NOMO-1 treated with DMSO at 0.1 percent for 48 hours (cell line): ENCODE measurements around the gene STX18.
"Not testable (repeated sequence)": the region's sequence is repeated elsewhere in the genome, so short reads cannot be mapped to it uniquely, and the experiment has no call there.

Experiments used
- DNase-seq: peaks from one replicate; lab custom pipeline; 2025; ENCODE audit not compliant: unreplicated experiment; lab: John Stamatoyannopoulos, UW

Gene STX18

GRCh38 chr4:4480685-4481398 is 61.0 kb downstream of the STX18 start:
- no peak for DNase-seq

- DNase-seq = no peak
These were observed 61.6 kb downstream of the STX18 start for GRCh38 chr4:4480205-4480604.

DNA sequence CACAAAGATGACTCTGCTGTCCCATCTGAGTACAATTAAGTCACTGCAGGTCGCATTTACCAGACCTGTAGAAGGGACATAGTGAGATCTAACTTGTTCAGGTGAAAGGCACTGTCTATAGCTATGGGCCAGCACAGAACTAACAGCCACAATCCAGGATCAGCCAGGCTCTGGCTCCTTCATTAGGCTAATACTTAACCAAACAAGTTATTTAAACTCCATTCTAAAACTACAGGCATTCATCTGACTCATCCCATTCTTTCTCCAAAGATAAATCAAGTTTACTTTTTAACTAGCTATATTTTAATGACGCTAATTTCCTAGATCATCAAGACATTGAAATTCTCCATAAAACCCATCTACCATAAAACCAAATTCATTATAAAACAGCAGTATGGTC is 62.5 kb downstream of the STX18 start:
- no peak for DNase-seq

DNA sequence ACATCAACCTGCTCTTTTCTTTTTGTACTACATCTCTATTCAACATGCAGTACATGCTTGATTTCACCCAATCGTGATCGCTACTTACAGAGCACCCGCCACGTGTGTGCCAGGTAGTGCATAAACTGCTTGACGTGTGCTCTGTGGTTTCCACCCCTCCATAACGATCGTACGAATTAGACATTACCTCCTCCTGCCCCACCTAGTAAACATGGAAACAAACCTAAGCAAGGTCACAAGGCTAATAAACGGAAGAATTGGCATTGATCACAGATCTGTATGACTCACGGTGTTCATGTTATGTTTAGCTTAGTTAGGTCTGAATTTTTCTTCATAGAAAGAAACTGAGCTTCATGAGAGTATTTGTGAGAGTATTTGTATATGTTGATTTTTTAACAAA is 64.1 kb downstream of the STX18 start:
- DNase-seq = no peak

DNA sequence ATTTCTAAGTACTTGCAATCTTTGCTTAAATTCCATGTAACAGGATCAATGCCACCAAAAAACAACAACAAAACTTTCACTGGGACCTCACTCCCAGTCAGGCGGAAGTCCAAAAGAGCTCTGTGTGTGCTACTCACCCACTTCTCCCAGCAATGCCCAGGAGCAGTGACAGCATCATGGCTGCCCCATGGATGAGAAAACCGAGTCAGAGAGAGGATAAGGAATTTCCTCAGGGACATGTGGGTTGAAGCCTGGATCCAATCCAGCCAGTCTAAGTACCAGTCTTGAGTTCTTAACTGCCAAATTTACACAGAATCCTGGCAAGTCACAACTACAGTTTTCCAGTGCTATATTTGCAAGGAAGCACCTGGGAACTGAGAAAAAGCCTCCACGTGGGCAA is 64.5 kb downstream of the STX18 start:
- no peak for DNase-seq

- DNase-seq = no peak
These were observed 67.4 kb downstream of the STX18 start for GRCh38 chr4:4474476-4474875.

DNA sequence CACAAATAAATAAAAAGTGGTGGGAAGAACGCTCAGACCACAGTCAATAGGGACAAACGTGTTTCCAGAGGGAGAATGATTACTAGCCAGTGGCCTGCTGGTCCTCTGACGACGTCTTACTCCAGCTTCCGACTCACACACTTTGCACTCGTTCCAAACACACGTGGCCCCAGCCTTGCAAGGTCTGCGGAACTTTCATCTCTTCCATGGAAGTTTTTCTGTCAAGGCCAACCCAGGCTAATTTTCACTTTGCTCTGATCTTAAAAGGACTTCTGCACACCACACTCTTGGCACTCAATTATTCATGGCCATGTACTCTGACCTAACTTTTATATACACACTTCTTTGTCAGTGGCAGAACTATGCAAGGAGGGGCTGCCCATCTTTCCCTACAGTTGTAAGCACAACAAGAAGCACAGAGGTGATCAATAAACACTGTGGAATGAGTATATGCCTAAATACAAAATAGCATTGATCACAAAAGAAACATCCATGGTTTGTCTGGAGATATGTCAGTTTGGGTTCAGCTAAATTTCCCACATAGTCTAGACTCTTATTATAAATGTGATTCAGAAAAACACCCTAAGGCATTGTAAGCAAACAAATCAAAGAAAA is 69.4 kb downstream of the STX18 start:
- DNase-seq = no peak

- DNase-seq = no peak
These were observed 70.7 kb downstream of the STX18 start for GRCh38 chr4:4471195-4471594.

GRCh38 chr4:4470208-4470607 is 71.6 kb downstream of the STX18 start:
- no peak for DNase-seq

DNA sequence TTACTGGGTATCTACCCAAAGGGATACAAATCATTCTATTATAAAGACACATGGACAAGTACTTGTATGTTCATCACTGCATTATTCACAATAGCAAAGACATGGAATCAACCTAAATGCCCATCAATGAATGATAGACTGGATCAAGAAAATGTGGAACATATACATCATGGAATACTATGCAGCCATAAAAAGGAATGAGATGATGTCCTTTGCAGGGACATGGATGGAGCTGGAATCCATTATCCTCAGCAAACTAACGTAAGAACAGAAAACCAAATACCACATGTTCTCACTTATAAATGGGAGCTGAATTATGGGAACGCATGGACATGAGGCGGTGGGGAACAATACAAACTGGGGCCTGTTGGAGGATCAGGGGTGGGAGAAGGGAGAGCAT is 76.6 kb downstream of the STX18 start:
- DNase-seq = not testable (repeated sequence)

DNA sequence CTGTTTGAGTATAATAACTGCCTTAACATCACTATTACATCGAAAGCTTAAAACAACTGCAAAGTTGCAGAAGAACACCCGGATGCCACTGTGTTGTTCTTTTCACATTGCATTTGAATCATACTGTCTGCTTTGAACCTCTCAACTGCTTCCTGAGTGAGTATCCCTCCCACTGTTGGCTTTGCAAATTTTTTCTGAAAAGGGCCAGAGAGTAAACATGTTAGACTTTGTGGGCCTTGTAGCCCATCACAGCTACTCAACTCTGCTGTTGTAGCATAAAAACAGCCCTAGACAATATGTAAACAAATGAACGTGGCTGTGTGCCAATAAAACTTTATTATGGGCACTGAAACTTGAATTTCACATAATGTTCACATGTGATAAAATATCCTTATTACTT is 78.9 kb downstream of the STX18 start:
- no peak for DNase-seq

GRCh38 chr4:4461850-4462249 is 80.0 kb downstream of the STX18 start:
- no peak for DNase-seq

DNA sequence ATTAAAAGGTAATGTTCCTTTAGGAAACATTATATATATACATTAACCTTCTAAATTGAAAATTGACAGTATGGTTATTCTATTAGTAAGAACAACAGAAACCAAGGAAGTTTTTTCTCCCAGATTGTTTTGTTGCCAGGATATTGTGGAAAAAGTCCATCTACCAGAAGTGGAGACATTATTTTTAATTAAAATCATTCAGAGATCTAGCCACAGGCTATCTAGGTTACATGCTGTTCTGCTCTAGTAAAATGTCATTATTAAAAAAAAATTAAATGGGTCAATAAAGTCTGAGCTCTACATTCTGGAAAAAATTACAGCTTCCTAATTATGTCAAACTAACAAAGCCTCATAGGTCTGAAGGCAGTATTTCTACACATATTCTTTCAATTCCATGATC is 80.7 kb downstream of the STX18 start:
- no peak for DNase-seq

GRCh38 chr4:4460759-4461158 is 81.1 kb downstream of the STX18 start:
- no peak for DNase-seq

DNA sequence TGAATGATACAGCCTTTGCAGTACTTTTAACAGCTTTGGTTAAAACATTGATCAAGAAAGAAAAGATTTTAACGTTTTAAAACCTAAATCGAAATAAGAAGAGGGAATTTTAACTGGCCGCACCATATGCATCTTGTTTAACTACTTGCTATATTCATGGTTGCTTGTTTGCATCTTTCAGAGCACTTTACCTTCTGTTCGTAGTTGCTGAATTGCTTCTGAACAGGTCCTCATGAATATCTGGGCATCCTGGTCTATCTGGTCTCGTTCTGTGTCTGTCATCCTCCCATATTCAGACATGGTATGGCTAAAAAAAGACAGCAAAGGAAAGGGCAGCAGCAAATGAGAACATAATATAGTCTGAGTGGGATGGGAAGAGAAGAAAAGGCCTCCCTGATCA is 82.7 kb downstream of the STX18 start:
- no peak for DNase-seq

DNA sequence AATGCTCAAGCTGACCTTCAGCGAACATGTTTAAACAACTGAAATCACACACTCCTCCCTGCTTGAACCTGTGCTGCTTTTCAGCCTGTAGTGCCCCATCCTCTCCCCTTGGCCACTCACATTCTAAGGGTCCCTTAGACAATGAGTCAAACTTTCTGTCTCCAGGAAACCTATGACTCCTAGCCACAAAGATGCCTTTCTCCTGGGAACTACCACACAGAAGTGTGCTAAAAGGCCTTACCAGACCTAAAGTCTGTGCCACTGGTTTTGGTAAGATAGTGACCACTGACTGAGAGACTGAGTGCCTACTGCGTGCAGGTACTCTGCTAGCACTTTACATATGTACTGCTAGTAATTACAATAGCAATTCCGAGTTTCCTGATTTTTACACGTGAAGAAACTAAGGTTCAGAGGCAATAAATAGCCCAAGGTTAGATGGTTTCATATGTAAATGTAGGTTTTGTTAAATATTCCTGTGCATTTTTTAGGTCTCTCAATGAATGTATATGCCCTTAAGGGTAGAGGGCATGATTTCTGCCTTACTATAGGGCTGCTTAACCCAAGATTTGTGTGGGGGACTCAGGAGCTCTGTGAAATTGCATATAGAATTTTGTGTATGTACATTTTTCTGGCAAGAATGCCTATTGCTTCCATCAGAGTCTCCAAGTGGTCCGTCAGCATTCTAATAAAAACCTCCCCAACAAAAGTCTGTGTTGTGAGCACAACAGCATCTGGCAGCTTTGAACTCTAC is 83.9 kb downstream of the STX18 start:
- DNase-seq = no peak

DNA sequence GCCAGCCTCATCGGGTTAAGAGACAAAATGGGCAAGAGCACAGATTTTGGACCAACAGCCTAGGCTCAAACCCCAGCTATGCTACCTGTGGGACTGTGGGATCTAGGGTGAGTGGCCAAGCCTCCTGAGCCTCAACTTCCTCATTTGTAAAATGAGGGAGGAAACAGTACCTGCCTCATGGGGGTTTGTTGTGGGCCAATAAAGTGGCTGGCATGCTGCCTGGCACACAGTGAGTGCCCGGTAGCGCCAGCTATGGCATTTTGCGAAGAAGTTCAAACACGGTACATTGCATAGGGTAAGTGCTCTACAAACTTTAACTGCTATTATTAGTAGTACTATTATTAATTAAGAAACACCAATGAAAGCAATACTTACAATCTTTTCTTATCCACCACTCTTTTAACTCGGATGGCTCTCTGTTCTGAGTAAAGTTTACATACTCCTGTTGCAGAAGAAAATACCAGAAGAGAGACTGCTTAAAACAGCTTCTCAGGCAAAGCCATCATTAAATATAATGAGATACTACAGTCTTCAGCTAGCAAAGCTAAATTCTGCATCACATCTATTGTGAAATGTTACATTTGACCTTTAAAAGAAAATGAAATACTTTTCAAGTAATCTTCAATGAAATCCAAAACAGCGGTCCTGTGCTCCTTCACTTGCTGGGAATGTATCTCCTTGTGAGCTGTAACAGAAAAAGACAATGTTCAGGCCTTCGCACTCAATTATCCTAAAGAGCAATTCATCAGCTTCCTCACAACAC is 84.9 kb downstream of the STX18 start:
- DNase-seq = no peak

GRCh38 chr4:4456351-4456750 is 85.5 kb downstream of the STX18 start:
- no peak for DNase-seq

GRCh38 chr4:4455210-4455865 is 86.5 kb downstream of the STX18 start:
- DNase-seq = no peak

GRCh38 chr4:4446434-4446833 is 95.4 kb downstream of the STX18 start:
- DNase-seq = no peak

DNA sequence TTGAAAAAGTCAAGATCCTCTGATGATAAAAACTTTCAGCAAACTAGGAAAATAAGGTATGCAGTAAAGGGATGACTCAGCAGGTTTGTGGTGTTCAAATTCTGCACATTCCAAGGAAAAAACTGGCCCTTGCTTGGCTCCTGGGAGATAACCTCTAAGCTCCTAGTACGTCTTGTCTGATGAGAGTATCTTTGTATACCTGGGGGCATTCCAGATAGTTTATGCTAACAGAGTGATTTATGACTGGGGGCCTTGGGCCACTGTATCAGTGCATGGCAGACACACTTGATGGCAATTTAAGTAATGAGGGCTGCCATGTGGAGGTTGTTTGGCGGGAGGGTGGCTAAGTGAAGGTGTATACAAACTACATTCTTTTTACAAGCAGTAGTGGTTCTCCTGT is 98.0 kb downstream of the STX18 start:
- DNase-seq = no peak
